ENCODE data around the gene DEGS2. TPM values are rescaled to one million over a fixed set of nuclear protein-coding genes. Genes with fewer than 3 reads are reported as not detected.

The DEGS2 gene
- total and polyA plus RNA-seq, 2 of the 13 experiments (the other 11 are each of a cell fraction or from before 2014, with no cell fraction given): 0.09 TPM

GRCh38 chr14:100144996-100145646 lies 14.3 kb downstream of the DEGS2 start (continued):
- TF ChIP-seq MEIS1 (CRISPR knock-in tag; IDR thresholded peaks at IDR 0.05; ENCODE audit: borderline replicate concordance): no peak
- TF ChIP-seq MEF2D (CRISPR knock-in tag; IDR thresholded peaks at IDR 0.05): peak; percentile 56
- TF ChIP-seq ZMAT5 (CRISPR knock-in tag; IDR thresholded peaks at IDR 0.05; ENCODE audit: borderline replicate concordance, low read depth): no peak
- no peak for TF ChIP-seq IRF1 (CRISPR knock-in tag; IDR thresholded peaks at IDR 0.05; ENCODE audit: low read depth)
- no peak for TF ChIP-seq ZBTB1 (CRISPR knock-in tag; IDR thresholded peaks at IDR 0.05; ENCODE audit: borderline replicate concordance)
- no peak for TF ChIP-seq HNRNPK (IDR thresholded peaks at IDR 0.05; ENCODE audit: low read depth, low read length, poor library complexity, severe bottlenecking)
- no peak for TF ChIP-seq CENPT (CRISPR knock-in tag; IDR thresholded peaks at IDR 0.05; ENCODE audit: low read depth)
- no peak for TF ChIP-seq SMC3 (IDR thresholded peaks at IDR 0.05; ENCODE audit: low read length)
- peak; percentile 71; the same call in 1 of the 2 replicates for TF ChIP-seq ZSCAN29 (CRISPR knock-in tag; conservative IDR thresholded peaks at IDR 0.05)
- TF ChIP-seq KLF16 (CRISPR knock-in tag; IDR thresholded peaks at IDR 0.05): peak; percentile 45 to 50; a peak in 1 of 4 replicates
- no peak for TF ChIP-seq ELF4 (CRISPR knock-in tag; IDR thresholded peaks at IDR 0.05; ENCODE audit: borderline replicate concordance)
- no peak for TF ChIP-seq NFE2L1 (CRISPR knock-in tag; IDR thresholded peaks at IDR 0.05; ENCODE audit: borderline replicate concordance)
- TF ChIP-seq NR2F2 (IDR thresholded peaks at IDR 0.05; ENCODE audit: borderline replicate concordance, low read depth): no peak
- TF ChIP-seq ZFYVE20 (CRISPR knock-in tag; IDR thresholded peaks at IDR 0.05; ENCODE audit: borderline replicate concordance, low read depth): no peak
- no peak for TF ChIP-seq SALL2 (CRISPR knock-in tag; IDR thresholded peaks at IDR 0.05)
- no peak for TF ChIP-seq ZNF317 (CRISPR knock-in tag; IDR thresholded peaks at IDR 0.05)
- TF ChIP-seq NR2F1 (CRISPR knock-in tag; IDR thresholded peaks at IDR 0.05): no peak
- no peak for TF ChIP-seq KLF13 (CRISPR knock-in tag; IDR thresholded peaks at IDR 0.05)
- TF ChIP-seq IKZF4 (CRISPR knock-in tag; IDR thresholded peaks at IDR 0.05; ENCODE audit: borderline replicate concordance, low read depth, not compliant biosample characterization): no peak
- peak; percentile 63; the same call in 1 of the 2 replicates for TF ChIP-seq DPF2 (CRISPR knock-in tag; IDR thresholded peaks at IDR 0.05; ENCODE audit: borderline replicate concordance, low read depth)
- TF ChIP-seq PBX2 (CRISPR knock-in tag; IDR thresholded peaks at IDR 0.05): no peak
- TF ChIP-seq ETV5 (CRISPR knock-in tag; IDR thresholded peaks at IDR 0.05; ENCODE audit: borderline replicate concordance): peak; percentile 74; the same call in 1 of the 2 replicates
- TF ChIP-seq CENPX (CRISPR knock-in tag; IDR thresholded peaks at IDR 0.05): no peak
- TF ChIP-seq KLF15 (CRISPR knock-in tag; IDR thresholded peaks at IDR 0.05; ENCODE audit: borderline replicate concordance): no peak
- TF ChIP-seq ZNF414 (CRISPR knock-in tag; IDR thresholded peaks at IDR 0.05): no peak
- TF ChIP-seq JDP2 (CRISPR knock-in tag; IDR thresholded peaks at IDR 0.05; ENCODE audit: borderline replicate concordance): no peak

Data from HepG2 (cell line).